BJ (cell line): Measurements from ENCODE around the gene NAGPA. TPM values are rescaled to one million over a fixed set of nuclear protein-coding genes. Genes with fewer than 3 reads are reported as not detected.

Experiments
- CTCF ChIA-PET: fragments of 350-600 bp; formaldehyde crosslinking; extraction: SDS; loops from one replicate; lab custom pipeline; 2021; ENCODE audit warnings: antibody characterized with exemption, inconsistent platforms; lab: Yijun Ruan, JAX
- POLR2A ChIA-PET: fragments of 300-600 bp; sonication (Branson Sonifier 250); formaldehyde crosslinking; extraction: SDS; loops from one replicate; lab custom pipeline; 2021; ENCODE audit warnings: antibody characterized with exemption; lab: Charles Lee
- DNase-seq: peaks from one replicate; pipeline ENCODE4 v3.0.0-alpha.2; 2011; ENCODE audit warnings: low read depth
- H3K27me3 ChIP-seq: 2 replicates; pipeline ENCODE4 v1.6.0; 2011; ENCODE audit warnings: low read length; ENCODE audit not compliant: control insufficient read depth, insufficient read depth
- H3K36me3 ChIP-seq: 2 replicates; pipeline ENCODE4 v1.5.1; 2011; ENCODE audit warnings: low read length; ENCODE audit not compliant: control insufficient read depth, insufficient read depth
- H3K4me3 ChIP-seq: 2 replicates; pipeline ENCODE4 v1.5.1; 2011; ENCODE audit warnings: low read depth, mild to moderate bottlenecking, control low read depth, low read length
- polyA plus RNA-seq: library from polyadenylated mRNA; depleted of rRNA; stranded (reverse); fragments of >200 nt; gene quantifications from 2 replicates; pipeline ENCODE4 v1.2.3, GENCODE V29; 2011
- TF ChIP-seq, protein P1 (sequence below): IDR thresholded peaks from 2 replicates; pipeline ENCODE4 v1.5.1; 2011; ENCODE audit warnings: low read depth, mild to moderate bottlenecking, control low read depth, inconsistent platforms, low read length, moderate library complexity; ENCODE audit not compliant: insufficient read depth

NAGPA gene
- polyA plus RNA-seq, 1 experiment, result 17.3 TPM

DNA sequence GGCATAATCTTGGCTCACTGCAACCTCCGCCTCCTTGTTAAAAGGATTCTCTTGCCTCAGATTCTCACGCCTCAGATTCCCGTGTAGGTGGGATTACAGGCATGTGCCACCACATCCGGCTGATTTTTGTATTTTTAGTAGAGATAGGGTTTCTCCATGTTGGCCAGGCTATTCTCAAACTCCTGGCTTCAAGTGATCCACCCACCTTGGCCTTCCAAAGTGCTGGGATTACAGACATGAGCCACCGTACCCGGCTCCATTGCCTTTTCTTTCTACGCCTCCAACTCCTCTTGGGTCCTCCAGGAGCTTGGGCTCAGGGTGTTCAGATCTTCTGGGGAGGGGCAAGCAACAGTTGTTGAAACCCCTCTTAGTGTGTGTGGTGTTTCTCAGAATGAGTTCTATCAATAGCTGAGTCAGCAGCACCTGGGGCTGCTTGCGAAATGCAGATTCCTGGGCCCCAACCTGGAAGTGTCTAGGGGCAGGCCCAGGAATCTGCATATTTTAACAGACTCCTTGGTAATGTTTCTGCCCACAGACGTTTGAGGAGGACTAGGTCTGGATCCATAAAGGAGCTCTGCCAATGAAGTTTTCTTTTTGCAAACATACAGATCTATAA, 44.2 kb downstream of the NAGPA start:
- H3K27me3 ChIP-seq, result peaks cover 9% of the 10 kb centered on the region
- H3K4me3 ChIP-seq, result no peak overlapping the region
- TF ChIP-seq, protein P1, sequence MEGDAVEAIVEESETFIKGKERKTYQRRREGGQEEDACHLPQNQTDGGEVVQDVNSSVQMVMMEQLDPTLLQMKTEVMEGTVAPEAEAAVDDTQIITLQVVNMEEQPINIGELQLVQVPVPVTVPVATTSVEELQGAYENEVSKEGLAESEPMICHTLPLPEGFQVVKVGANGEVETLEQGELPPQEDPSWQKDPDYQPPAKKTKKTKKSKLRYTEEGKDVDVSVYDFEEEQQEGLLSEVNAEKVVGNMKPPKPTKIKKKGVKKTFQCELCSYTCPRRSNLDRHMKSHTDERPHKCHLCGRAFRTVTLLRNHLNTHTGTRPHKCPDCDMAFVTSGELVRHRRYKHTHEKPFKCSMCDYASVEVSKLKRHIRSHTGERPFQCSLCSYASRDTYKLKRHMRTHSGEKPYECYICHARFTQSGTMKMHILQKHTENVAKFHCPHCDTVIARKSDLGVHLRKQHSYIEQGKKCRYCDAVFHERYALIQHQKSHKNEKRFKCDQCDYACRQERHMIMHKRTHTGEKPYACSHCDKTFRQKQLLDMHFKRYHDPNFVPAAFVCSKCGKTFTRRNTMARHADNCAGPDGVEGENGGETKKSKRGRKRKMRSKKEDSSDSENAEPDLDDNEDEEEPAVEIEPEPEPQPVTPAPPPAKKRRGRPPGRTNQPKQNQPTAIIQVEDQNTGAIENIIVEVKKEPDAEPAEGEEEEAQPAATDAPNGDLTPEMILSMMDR, result no peak
- no peaks in the 10 kb centered on the region for H3K36me3 ChIP-seq
- POLR2A ChIA-PET, result no interaction called here
- CTCF ChIA-PET, result no interaction called here
- no peak for DNase-seq

DNA sequence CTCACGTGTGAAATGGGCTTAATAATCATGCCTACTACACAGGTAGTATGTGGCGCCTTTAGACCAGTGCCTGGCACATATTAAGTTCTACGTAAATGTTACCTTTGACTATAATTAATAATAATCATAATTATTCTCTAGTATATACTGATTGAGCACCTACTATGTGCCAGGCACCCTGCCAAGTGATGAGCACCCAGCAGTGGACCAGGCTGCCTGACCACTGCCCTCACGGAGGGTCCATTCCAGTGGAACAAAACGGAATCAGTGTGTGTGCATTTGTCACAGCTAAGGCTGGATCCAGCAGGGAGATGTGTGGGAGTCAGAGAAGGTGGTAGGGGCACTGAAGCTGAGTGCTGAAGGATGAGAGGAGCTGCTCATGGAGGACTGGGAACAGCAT, 45.1 kb downstream of the NAGPA start:
- no peak for DNase-seq
- TF ChIP-seq, protein P1, result no peak
- POLR2A ChIA-PET, result no interaction called here
- Histone ChIP-seq H3K36me3 (no peaks in the 10 kb centered on the region), H3K4me3 (no peak overlapping the region), H3K27me3 (peaks cover 9% of the 10 kb centered on the region)
- CTCF ChIA-PET, result no interaction called here

DNA sequence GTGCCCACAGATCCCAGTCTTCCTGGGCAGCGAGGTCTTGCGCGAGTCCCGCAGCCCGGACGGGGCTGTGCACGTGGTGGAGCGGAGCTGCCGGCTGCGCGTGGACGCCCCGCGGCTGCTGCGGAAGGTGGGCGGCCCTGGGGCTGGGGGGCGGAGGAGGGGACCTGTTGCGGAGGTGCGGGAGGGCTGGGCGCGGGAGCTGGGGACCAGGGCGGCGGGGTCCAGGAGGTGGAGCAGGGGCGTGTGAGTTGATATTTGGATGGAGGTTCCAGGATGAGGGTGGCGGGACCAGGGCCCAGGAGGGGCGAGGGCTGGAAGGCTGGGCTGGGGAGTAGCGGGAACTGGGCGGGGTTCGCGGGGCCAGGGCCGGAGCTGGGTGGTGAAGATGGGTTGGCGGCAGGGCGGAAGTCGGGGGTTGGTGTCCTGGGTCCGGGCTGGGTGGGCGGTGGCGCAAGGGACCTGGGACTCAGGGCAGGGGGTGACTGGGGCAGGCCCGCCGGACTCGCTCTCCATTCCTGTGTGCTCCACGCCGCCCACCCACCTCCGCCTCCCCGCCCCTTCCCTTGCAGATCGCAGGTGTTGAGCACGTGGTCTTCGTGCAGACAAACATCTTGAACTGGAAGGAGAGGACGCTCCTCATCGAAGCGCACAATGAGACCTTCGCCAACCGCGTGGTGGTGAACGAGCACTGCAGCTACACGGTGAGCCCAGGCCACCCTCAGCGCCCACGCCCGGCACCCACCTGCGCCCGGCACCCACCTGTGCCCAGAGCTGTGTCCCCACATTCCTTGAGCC, 46.0 kb downstream of the NAGPA start:
- CTCF ChIA-PET, result no interaction called here
- TF ChIP-seq, protein P1, result no peak
- Histone ChIP-seq H3K36me3 (no peaks in the 10 kb centered on the region), H3K27me3 (peaks cover 9% of the 10 kb centered on the region), H3K4me3 (no peak overlapping the region)
- POLR2A ChIA-PET, result no interaction called here
- no peak for DNase-seq

DNA sequence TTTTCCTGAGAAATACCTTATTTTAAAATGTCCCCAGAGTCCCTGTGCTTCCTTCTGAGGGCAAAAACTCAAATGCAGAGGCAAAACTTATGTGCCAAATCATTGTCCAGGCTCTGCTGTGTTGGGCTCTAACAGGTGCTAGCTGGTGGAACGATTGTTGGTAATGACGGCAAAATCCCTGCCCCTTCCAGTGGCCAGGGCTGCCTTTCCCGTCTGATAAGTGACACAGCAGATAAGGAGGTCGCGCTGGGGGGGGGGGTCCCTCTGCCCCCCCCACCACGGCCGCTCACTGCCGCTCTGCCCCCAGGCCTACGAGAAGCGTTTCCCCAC, 46.5 kb downstream of the NAGPA start:
- TF ChIP-seq, protein P1, result no peak
- CTCF ChIA-PET, result no interaction called here
- Histone ChIP-seq H3K36me3 (no peaks in the 10 kb centered on the region), H3K27me3 (peaks cover 12% of the 10 kb centered on the region), H3K4me3 (no peak overlapping the region)
- DNase-seq, result no peak
- POLR2A ChIA-PET, result no interaction called here

DNA sequence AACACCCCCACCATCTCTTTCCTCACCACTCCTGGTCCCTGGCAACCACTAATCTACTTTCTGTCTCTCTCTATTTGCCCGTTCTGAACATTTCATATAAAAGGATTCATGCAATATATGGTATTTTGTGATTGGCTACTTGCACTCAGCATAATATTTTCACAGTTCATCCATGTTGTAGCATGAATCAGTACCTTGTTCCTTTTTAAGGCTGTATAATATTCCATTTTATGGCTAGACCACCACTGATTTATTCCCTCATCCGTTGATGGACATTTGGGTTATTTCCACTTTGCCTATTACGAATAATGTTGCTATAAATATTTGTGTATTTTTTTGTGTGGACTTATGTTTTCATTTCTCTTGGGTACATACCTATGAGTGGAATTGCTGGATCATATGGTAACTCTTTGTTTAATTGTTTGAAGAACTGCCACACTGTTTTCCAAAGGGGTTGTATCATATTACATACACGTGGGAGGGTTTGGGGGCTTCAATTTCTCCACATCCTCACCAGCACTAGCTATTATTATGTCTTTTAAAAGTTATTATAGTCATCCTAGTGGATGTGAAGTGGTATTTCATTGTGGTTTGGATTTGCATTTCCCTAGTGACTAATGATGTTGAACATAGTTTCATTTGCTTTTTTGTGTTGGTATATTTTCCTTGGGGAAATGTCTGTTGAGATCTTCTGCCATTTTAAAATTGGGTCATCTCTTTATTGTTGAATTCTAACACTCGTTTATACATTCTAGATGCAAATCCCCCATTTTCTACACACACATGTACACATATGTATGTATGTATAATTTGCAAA, 49.4 kb downstream of the NAGPA start:
- Histone ChIP-seq H3K4me3 (no peak overlapping the region), H3K27me3 (peaks cover 12% of the 10 kb centered on the region), H3K36me3 (no peaks in the 10 kb centered on the region)
- TF ChIP-seq, protein P1, result no peak
- no peak for DNase-seq
- ChIA-PET POLR2A (no interaction called here), CTCF (no interaction called here)
